ENCODE measurements around the gene FBN1.

DNA sequence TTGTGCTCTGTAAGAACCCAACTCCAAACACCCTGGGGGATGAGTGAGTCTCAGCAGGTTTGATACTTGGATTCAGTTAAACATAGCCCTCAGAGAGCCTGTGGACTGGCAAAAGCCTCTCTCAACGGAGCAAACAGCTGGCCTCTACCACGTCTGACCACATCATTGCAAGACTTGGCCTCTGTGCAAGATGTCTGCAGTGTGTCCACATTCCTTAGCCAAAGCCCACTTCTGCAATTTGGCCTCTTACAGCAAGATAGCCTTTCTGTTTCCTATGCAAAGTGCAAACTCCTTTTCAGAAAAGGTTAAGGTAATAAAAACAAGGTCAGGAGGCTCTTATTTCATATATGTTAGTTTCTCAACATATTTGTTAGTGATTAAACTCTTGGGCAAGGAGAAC, 27.9 kb downstream of the FBN1 start:
- TF ChIP-seq, protein P1, sequence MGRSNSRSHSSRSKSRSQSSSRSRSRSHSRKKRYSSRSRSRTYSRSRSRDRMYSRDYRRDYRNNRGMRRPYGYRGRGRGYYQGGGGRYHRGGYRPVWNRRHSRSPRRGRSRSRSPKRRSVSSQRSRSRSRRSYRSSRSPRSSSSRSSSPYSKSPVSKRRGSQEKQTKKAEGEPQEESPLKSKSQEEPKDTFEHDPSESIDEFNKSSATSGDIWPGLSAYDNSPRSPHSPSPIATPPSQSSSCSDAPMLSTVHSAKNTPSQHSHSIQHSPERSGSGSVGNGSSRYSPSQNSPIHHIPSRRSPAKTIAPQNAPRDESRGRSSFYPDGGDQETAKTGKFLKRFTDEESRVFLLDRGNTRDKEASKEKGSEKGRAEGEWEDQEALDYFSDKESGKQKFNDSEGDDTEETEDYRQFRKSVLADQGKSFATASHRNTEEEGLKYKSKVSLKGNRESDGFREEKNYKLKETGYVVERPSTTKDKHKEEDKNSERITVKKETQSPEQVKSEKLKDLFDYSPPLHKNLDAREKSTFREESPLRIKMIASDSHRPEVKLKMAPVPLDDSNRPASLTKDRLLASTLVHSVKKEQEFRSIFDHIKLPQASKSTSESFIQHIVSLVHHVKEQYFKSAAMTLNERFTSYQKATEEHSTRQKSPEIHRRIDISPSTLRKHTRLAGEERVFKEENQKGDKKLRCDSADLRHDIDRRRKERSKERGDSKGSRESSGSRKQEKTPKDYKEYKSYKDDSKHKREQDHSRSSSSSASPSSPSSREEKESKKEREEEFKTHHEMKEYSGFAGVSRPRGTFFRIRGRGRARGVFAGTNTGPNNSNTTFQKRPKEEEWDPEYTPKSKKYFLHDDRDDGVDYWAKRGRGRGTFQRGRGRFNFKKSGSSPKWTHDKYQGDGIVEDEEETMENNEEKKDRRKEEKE (IDR thresholded peaks at IDR 0.05), result no peak
- TF ChIP-seq, protein P2, sequence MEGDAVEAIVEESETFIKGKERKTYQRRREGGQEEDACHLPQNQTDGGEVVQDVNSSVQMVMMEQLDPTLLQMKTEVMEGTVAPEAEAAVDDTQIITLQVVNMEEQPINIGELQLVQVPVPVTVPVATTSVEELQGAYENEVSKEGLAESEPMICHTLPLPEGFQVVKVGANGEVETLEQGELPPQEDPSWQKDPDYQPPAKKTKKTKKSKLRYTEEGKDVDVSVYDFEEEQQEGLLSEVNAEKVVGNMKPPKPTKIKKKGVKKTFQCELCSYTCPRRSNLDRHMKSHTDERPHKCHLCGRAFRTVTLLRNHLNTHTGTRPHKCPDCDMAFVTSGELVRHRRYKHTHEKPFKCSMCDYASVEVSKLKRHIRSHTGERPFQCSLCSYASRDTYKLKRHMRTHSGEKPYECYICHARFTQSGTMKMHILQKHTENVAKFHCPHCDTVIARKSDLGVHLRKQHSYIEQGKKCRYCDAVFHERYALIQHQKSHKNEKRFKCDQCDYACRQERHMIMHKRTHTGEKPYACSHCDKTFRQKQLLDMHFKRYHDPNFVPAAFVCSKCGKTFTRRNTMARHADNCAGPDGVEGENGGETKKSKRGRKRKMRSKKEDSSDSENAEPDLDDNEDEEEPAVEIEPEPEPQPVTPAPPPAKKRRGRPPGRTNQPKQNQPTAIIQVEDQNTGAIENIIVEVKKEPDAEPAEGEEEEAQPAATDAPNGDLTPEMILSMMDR (CRISPR knock-in tag; IDR thresholded peaks at IDR 0.05), result no peak
- TF ChIP-seq AKAP8 (CRISPR knock-in tag; IDR thresholded peaks at IDR 0.05), result no peak
- TF ChIP-seq EZH2 (conservative IDR thresholded peaks at IDR 0.05; ENCODE audit: low read depth, low read length), result no peak
- no peak for TF ChIP-seq ZNF430 (CRISPR knock-in tag; IDR thresholded peaks at IDR 0.05)
- TF ChIP-seq POLR2A (IDR thresholded peaks at IDR 0.05; ENCODE audit: insufficient read depth in 1 of 2, low read depth in 2 of 2, low read length in 2 of 2), result no peak
